Measurements from ENCODE around the gene CRYGB. TPM values are rescaled to one million over a fixed set of nuclear protein-coding genes. Genes with fewer than 3 reads are reported as not detected.

CRYGB gene
- total and polyA plus RNA-seq, 2 of the 13 experiments (the other 11 are each of a cell fraction or from before 2014, with no cell fraction given) = not detected

DNA sequence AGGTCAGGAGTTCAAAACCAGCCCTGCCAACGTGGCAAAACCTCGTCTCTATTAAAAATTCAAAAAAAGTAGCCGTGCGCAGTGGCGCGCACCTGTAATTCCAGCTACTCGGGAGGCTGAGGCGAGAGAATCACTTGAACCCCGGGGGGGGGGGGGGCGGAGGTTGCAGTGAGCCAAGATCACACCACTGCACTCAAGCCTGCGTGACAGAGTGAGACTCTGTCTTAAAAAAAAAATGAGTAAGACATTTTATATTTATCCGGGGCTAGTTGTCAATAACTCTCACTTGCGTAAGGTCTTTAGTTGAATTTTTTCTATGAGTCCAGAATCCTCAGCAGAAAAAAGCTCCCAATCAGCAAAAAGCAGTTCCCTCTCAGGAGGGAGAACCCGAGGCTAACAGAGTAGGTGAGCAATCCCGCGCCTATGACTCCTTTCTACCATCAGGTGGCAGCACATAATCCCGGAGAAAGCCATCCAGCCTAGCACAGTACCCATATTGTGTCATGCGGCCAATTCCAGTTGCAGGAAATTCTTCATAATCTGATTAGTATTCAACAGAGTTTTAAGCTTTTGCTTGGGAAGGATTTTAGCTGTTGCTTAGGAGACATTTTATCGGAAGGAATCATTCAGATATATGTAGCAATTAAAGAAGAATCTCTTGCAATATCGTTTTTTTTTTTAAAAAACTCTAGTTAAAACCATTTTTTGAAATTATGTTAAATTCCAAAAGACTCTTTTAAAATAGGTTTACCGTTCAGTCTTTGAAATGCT, 29.3 kb upstream of the CRYGB start (continued):
- TF ChIP-seq NCOA5 (CRISPR knock-in tag; IDR thresholded peaks at IDR 0.05) = no peak
- no peak for TF ChIP-seq RFX1 (IDR thresholded peaks at IDR 0.05)
- TF ChIP-seq, protein P1, sequence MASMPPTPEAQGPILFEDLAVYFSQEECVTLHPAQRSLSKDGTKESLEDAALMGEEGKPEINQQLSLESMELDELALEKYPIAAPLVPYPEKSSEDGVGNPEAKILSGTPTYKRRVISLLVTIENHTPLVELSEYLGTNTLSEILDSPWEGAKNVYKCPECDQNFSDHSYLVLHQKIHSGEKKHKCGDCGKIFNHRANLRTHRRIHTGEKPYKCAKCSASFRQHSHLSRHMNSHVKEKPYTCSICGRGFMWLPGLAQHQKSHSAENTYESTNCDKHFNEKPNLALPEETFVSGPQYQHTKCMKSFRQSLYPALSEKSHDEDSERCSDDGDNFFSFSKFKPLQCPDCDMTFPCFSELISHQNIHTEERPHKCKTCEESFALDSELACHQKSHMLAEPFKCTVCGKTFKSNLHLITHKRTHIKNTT (CRISPR knock-in tag; IDR thresholded peaks at IDR 0.05) = no peak
- TF ChIP-seq RAD21 (CRISPR knock-in tag; IDR thresholded peaks at IDR 0.05) = peak; percentile 83
- TF ChIP-seq ZNF674 (CRISPR knock-in tag; IDR thresholded peaks at IDR 0.05; ENCODE audit: low read depth) = no peak
- TF ChIP-seq THAP11 (CRISPR knock-in tag; IDR thresholded peaks at IDR 0.05) = peak; percentile 54; the same call in 1 of the 2 replicates
- TF ChIP-seq, protein P2, sequence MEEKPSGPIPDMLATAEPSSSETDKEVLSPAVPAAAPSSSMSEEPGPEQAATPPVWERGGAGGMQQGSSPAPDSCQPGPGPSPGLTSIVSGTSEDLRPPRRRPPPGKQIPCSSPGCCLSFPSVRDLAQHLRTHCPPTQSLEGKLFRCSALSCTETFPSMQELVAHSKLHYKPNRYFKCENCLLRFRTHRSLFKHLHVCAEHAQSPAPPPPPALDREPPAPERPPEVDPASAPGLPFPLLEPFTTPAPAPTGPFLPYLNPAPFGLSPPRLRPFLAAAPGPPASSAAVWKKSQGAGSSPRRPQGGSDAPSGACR (CRISPR knock-in tag; IDR thresholded peaks at IDR 0.05) = no peak
- TF ChIP-seq, protein P3, sequence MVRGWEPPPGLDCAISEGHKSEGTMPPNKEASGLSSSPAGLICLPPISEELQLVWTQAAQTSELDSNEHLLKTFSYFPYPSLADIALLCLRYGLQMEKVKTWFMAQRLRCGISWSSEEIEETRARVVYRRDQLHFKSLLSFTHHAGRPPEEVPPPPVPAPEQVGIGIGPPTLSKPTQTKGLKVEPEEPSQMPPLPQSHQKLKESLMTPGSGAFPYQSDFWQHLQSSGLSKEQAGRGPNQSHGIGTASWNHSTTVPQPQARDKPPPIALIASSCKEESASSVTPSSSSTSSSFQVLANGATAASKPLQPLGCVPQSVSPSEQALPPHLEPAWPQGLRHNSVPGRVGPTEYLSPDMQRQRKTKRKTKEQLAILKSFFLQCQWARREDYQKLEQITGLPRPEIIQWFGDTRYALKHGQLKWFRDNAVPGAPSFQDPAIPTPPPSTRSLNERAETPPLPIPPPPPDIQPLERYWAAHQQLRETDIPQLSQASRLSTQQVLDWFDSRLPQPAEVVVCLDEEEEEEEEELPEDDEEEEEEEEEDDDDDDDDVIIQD (CRISPR knock-in tag; IDR thresholded peaks at IDR 0.05; ENCODE audit: low read depth) = 0 out of 2 replicates have a peak, but pooled peaks have one; percentile 29
- TF ChIP-seq ELF4 (CRISPR knock-in tag; IDR thresholded peaks at IDR 0.05; ENCODE audit: borderline replicate concordance) = no peak
- no peak for TF ChIP-seq ATF7-NPFF (CRISPR knock-in tag; IDR thresholded peaks at IDR 0.05; ENCODE audit: low read depth)
- no peak for TF ChIP-seq MZF1 (CRISPR knock-in tag; IDR thresholded peaks at IDR 0.05; ENCODE audit: borderline replicate concordance)
- TF ChIP-seq, protein P4, sequence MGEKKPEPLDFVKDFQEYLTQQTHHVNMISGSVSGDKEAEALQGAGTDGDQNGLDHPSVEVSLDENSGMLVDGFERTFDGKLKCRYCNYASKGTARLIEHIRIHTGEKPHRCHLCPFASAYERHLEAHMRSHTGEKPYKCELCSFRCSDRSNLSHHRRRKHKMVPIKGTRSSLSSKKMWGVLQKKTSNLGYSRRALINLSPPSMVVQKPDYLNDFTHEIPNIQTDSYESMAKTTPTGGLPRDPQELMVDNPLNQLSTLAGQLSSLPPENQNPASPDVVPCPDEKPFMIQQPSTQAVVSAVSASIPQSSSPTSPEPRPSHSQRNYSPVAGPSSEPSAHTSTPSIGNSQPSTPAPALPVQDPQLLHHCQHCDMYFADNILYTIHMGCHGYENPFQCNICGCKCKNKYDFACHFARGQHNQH (CRISPR knock-in tag; IDR thresholded peaks at IDR 0.05) = 0 out of 2 replicates have a peak, but pooled peaks have one; percentile 30
- peak; percentile 97 for TF ChIP-seq MAFF (IDR thresholded peaks at IDR 0.05; ENCODE audit: low read depth, low read length)
- TF ChIP-seq, protein P5, sequence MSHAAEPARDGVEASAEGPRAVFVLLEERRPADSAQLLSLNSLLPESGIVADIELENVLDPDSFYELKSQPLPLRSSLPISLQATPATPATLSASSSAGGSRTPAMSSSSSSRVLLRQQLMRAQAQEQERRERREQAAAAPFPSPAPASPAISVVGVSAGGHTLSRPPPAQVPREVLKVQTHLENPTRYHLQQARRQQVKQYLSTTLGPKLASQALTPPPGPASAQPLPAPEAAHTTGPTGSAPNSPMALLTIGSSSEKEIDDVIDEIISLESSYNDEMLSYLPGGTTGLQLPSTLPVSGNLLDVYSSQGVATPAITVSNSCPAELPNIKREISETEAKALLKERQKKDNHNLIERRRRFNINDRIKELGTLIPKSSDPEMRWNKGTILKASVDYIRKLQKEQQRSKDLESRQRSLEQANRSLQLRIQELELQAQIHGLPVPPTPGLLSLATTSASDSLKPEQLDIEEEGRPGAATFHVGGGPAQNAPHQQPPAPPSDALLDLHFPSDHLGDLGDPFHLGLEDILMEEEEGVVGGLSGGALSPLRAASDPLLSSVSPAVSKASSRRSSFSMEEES (CRISPR knock-in tag; IDR thresholded peaks at IDR 0.05) = peak; percentile 48; the same call in 1 of the 2 replicates
- TF ChIP-seq, protein P6, sequence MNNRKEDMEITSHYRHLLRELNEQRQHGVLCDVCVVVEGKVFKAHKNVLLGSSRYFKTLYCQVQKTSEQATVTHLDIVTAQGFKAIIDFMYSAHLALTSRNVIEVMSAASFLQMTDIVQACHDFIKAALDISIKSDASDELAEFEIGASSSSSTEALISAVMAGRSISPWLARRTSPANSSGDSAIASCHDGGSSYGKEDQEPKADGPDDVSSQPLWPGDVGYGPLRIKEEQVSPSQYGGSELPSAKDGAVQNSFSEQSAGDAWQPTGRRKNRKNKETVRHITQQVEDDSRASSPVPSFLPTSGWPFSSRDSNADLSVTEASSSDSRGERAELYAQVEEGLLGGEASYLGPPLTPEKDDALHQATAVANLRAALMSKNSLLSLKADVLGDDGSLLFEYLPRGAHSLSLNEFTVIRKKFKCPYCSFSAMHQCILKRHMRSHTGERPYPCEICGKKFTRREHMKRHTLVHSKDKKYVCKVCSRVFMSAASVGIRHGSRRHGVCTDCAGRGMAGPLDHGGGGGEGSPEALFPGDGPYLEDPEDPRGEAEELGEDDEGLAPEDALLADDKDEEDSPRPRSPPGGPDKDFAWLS (CRISPR knock-in tag; IDR thresholded peaks at IDR 0.05; ENCODE audit: borderline replicate concordance) = no peak
- no peak for TF ChIP-seq ZNF253 (CRISPR knock-in tag; IDR thresholded peaks at IDR 0.05; ENCODE audit: borderline replicate concordance)
- no peak for TF ChIP-seq PHF20 (CRISPR knock-in tag; IDR thresholded peaks at IDR 0.05)
- peak; percentile 56 for TF ChIP-seq SAP130 (CRISPR knock-in tag; IDR thresholded peaks at IDR 0.05; ENCODE audit: low read depth)
- TF ChIP-seq, protein P7, sequence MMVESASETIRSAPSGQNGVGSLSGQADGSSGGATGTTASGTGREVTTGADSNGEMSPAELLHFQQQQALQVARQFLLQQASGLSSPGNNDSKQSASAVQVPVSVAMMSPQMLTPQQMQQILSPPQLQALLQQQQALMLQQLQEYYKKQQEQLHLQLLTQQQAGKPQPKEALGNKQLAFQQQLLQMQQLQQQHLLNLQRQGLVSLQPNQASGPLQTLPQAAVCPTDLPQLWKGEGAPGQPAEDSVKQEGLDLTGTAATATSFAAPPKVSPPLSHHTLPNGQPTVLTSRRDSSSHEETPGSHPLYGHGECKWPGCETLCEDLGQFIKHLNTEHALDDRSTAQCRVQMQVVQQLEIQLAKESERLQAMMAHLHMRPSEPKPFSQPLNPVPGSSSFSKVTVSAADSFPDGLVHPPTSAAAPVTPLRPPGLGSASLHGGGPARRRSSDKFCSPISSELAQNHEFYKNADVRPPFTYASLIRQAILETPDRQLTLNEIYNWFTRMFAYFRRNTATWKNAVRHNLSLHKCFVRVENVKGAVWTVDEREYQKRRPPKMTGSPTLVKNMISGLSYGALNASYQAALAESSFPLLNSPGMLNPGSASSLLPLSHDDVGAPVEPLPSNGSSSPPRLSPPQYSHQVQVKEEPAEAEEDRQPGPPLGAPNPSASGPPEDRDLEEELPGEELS (CRISPR knock-in tag; IDR thresholded peaks at IDR 0.05) = 0 out of 2 replicates have a peak, but pooled peaks have one; percentile 28

Data from HepG2 (cell line).